Posterior cingulate gyrus (tissue), 11 donors: Measurements from ENCODE around the gene TAF10.

Experiments
- DNase-seq, 10 donors: peaks; one replicate each; pipeline versions ENCODE4 v3.0.0 to v3.0.0-alpha.2; 2020 to 2021; ENCODE audit warnings: mixed read lengths in 3 of 10
- intact Hi-C: fragments of 100-400 bp; cut with DNase I; formaldehyde crosslinking; loops from one replicate; pipeline ENCODE4 v1.15.1; 2023

TAF10 gene

GRCh38 chr11:6612213-6613041 lies at the start of gene TAF10:
TAF10 (minus strand) TSS chr11:6612216; CDS start chr11:6612189, 27 bp downstream.
- intact Hi-C loops, result loop anchor here (1.0 kb wide), 1 partner anchor 71 kb away; the partner anchor contains the start of gene MRPL17
- peak; percentile 92 to 99 (median 96) for DNase-seq

GRCh38 chr11:6660712-6661111 lies 48.7 kb upstream of the TAF10 start:
- DNase-seq, result no peak
- intact Hi-C loops, result no loop called here

- no peak for DNase-seq
- intact Hi-C loops, result no loop called here
Measured at GRCh38 chr11:6658647-6659046, 46.6 kb upstream of the TAF10 start.

GRCh38 chr11:6657346-6657745 lies 45.3 kb upstream of the TAF10 start:
- DNase-seq, result no peak
- intact Hi-C loops, result no loop called here

- DNase-seq, result no peak
- intact Hi-C loops, result no loop called here
Measured at GRCh38 chr11:6656936-6657335, 44.9 kb upstream of the TAF10 start.

- intact Hi-C loops, result no loop called here
- no peak for DNase-seq
Measured at GRCh38 chr11:6656584-6656915, 44.5 kb upstream of the TAF10 start.

- peak in 3 of 10 donors; percentile 34 to 76 (median 74) for DNase-seq
- intact Hi-C loops, result no loop called here
Measured at GRCh38 chr11:6655790-6656583, 44.0 kb upstream of the TAF10 start, which contains the start of gene DCHS1. DCHS1 (minus strand) TSS chr11:6655809; CDS start chr11:6641613, 14,196 bp downstream.

- DNase-seq, result peak in 2 of 10 donors; percentile 30 to 83
- intact Hi-C loops, result no loop called here
Measured at GRCh38 chr11:6655020-6655789, 43.2 kb upstream of the TAF10 start.

- intact Hi-C loops, result no loop called here
- DNase-seq, result peak in 3 of 10 donors; percentile 57 to 90 (median 59)
Measured at GRCh38 chr11:6654281-6655019, 42.4 kb upstream of the TAF10 start.

GRCh38 chr11:6653656-6654055 lies 41.6 kb upstream of the TAF10 start:
- DNase-seq, result no peak
- intact Hi-C loops, result no loop called here

GRCh38 chr11:6653097-6653496 lies 41.1 kb upstream of the TAF10 start:
- DNase-seq, result no peak
- intact Hi-C loops, result no loop called here

- no peak for DNase-seq
- intact Hi-C loops, result no loop called here
Measured at GRCh38 chr11:6652182-6652581, 40.2 kb upstream of the TAF10 start.

GRCh38 chr11:6650980-6651379 lies 39.0 kb upstream of the TAF10 start:
- intact Hi-C loops, result no loop called here
- DNase-seq, result no peak

GRCh38 chr11:6650104-6650503 lies 38.1 kb upstream of the TAF10 start:
- intact Hi-C loops, result no loop called here
- DNase-seq, result no peak

GRCh38 chr11:6648501-6648900 lies 36.5 kb upstream of the TAF10 start:
- no peak for DNase-seq
- intact Hi-C loops, result no loop called here

- intact Hi-C loops, result no loop called here
- DNase-seq, result no peak
Measured at GRCh38 chr11:6647836-6648235, 35.8 kb upstream of the TAF10 start.

GRCh38 chr11:6646918-6647679 lies 35.1 kb upstream of the TAF10 start:
- DNase-seq, result peak in 1 of 10 donors; percentile 74
- intact Hi-C loops, result no loop called here

- no peak for DNase-seq
Measured at GRCh38 chr11:6646576-6646917, 34.5 kb upstream of the TAF10 start.

GRCh38 chr11:6646071-6646470 lies 34.1 kb upstream of the TAF10 start:
- DNase-seq, result peak in 1 of 10 donors; percentile 75
- intact Hi-C loops, result no loop called here

More at GRCh38 chr11:6646576-6646917, 34.5 kb upstream of the TAF10 start:
- intact Hi-C loops, result no loop called here
